GM21786 (cell line): Measurements from ENCODE around the gene CLMP.

Source experiments
- ATAC-seq: cut with Tn5 transposase; IDR thresholded peaks from one replicate; pipeline ENCODE4 v1.9.1; 2021; ENCODE audit not compliant: unreplicated experiment

CLMP gene

GRCh38 chr11:123195188-123196059, at the start of gene CLMP:
Gene CLMP, minus strand, starts transcription at chr11:123195248. Its CDS starts 308 bp downstream, at chr11:123194940.
- ATAC-seq: no peak

GRCh38 chr11:123241874-123242543, 47.0 kb upstream of the CLMP start:
- ATAC-seq: no peak

- ATAC-seq: no peak
Measured at GRCh38 chr11:123241294-123241693, 46.2 kb upstream of the CLMP start.

GRCh38 chr11:123239191-123240150, 44.4 kb upstream of the CLMP start:
- ATAC-seq: no peak

GRCh38 chr11:123238297-123238696, 43.2 kb upstream of the CLMP start:
- no peak for ATAC-seq

- no peak for ATAC-seq
Measured at GRCh38 chr11:123236879-123237278, 41.8 kb upstream of the CLMP start.

- ATAC-seq: no peak
Measured at GRCh38 chr11:123235656-123236261, 40.7 kb upstream of the CLMP start.

GRCh38 chr11:123235117-123235655, 40.1 kb upstream of the CLMP start:
- ATAC-seq: no peak

- no peak for ATAC-seq
Measured at GRCh38 chr11:123233975-123234334, 38.9 kb upstream of the CLMP start.

GRCh38 chr11:123233280-123233974, 38.4 kb upstream of the CLMP start:
- peak; percentile 95 for ATAC-seq

- ATAC-seq: no peak
Measured at GRCh38 chr11:123231777-123232176, 36.7 kb upstream of the CLMP start.

- ATAC-seq: no peak
Measured at GRCh38 chr11:123231256-123231655, 36.2 kb upstream of the CLMP start.

GRCh38 chr11:123230346-123230745, 35.3 kb upstream of the CLMP start:
- no peak for ATAC-seq

GRCh38 chr11:123228496-123229163, 33.6 kb upstream of the CLMP start:
- ATAC-seq: no peak

- ATAC-seq: no peak
Measured at GRCh38 chr11:123227763-123228495, 32.9 kb upstream of the CLMP start.

GRCh38 chr11:123221584-123221983, 26.5 kb upstream of the CLMP start:
- no peak for ATAC-seq

- ATAC-seq: no peak
Measured at GRCh38 chr11:123221096-123221561, 26.1 kb upstream of the CLMP start.

GRCh38 chr11:123219066-123219690, 24.1 kb upstream of the CLMP start:
- ATAC-seq: no peak
